T-cell (primary cell): ENCODE results near the gene VARS1. TPM values are rescaled to one million over a fixed set of nuclear protein-coding genes. Genes with fewer than 3 reads are reported as not detected.
"Not testable (repeated sequence)": the region's sequence is repeated elsewhere in the genome, so short reads cannot be mapped to it uniquely, and the experiment has no call there.

Experiments used
- ATAC-seq, 4 experiments: fragments of 200-7000 bp in 3 of 4; fragments of 150-1000 bp in 1 of 4; cut with Tn5 transposase; replicated peaks in 1 of 4; 1 replicate in 3 of 4; 2 replicates in 1 of 4; pipeline ENCODE4 v1.10.0; 2021; ENCODE audit warnings: moderate library complexity in 3 of 4, mild to moderate bottlenecking in 2 of 4, moderate number of reproducible peaks in 1 of 4
- CTCF ChIA-PET, 2 donors: fragments of 300-600 bp; sonication (Branson Sonifier 250); formaldehyde crosslinking; loops; one replicate each; lab custom pipeline; 2022; ENCODE audit warnings: antibody characterized with exemption in 2 of 2; lab: Charles Lee
- POLR2A ChIA-PET, 2 donors: fragments of 300-600 bp; sonication (Branson Sonifier 250); formaldehyde crosslinking; loops; one replicate each; lab custom pipeline; 2022; ENCODE audit warnings: antibody characterized with exemption in 2 of 2; lab: Charles Lee
- DNase-seq, 35 experiments: peaks; one replicate each; pipeline versions ENCODE4 v3.0.0 to v3.0.0-alpha.2; 2013 to 2023
- H3K27ac ChIP-seq: one replicate; pipeline ENCODE4 v1.5.1; 2013; ENCODE audit warnings: low read length
- H3K27me3 ChIP-seq, 2 experiments: replicated peaks in 1 of 2; 1 replicate in 1 of 2; 2 replicates in 1 of 2; pipeline versions ENCODE4 v1.6.1 to v1.7.0; 2013; ENCODE audit warnings: low read length in 1 of 2, mixed read lengths in 1 of 2; ENCODE audit not compliant: control insufficient read depth in 2 of 2, insufficient read depth in 2 of 2; ENCODE audit errors: extremely low read depth in 1 of 2
- H3K36me3 ChIP-seq, 2 donors: 1 replicate in 1 of 2; 2 replicates in 1 of 2; pipeline versions ENCODE4 v1.6.1 to v1.7.0; 2013; ENCODE audit warnings: low read length in 1 of 2; ENCODE audit not compliant: control insufficient read depth in 2 of 2, insufficient read depth in 1 of 2; ENCODE audit errors: extremely low read depth in 1 of 2
- H3K4me1 ChIP-seq, 2 experiments: 1 replicate in 1 of 2; 2 replicates in 1 of 2; pipeline versions ENCODE4 v1.6.1 to v1.7.0; 2013; ENCODE audit warnings: low read length in 2 of 2, mixed read lengths in 1 of 2; ENCODE audit not compliant: insufficient read depth in 2 of 2, control insufficient read depth in 1 of 2; ENCODE audit errors: extremely low read depth in 1 of 2
- H3K4me3 ChIP-seq, 2 donors: 1 replicate in 1 of 2; 2 replicates in 1 of 2; pipeline versions ENCODE4 v1.5.1 to v1.7.0; 2013; ENCODE audit warnings: mild to moderate bottlenecking in 2 of 2, low read length in 1 of 2, moderate library complexity in 1 of 2; ENCODE audit not compliant: control insufficient read depth in 1 of 2; ENCODE audit errors: extremely low read depth in 1 of 2
- H3K9me3 ChIP-seq: 2 replicates; pipeline ENCODE4 v1.7.0; 2013
- H3K27ac Mint-ChIP-seq, 2 donors: one replicate each; pipeline ENCODE4 v1.8.0; 2020 to 2021; ENCODE audit warnings: mild to moderate bottlenecking in 2 of 2, mixed read lengths in 2 of 2
- H3K27me3 Mint-ChIP-seq, 2 donors: one replicate each; pipeline ENCODE4 v1.8.0; 2021 to 2022; ENCODE audit warnings: mixed read lengths in 2 of 2
- H3K36me3 Mint-ChIP-seq: one replicate; pipeline ENCODE4 v1.8.0; 2021; ENCODE audit warnings: mixed read lengths
- H3K4me1 Mint-ChIP-seq, 3 donors: one replicate each; pipeline ENCODE4 v1.8.0; 2020 to 2022; ENCODE audit warnings: mixed read lengths in 3 of 3, mild to moderate bottlenecking in 1 of 3
- H3K4me3 Mint-ChIP-seq, 3 donors: one replicate each; pipeline ENCODE4 v1.8.0; 2020 to 2022; ENCODE audit warnings: mild to moderate bottlenecking in 3 of 3, mixed read lengths in 3 of 3, moderate library complexity in 3 of 3
- H3K9me3 Mint-ChIP-seq, 3 donors: one replicate each; pipeline ENCODE4 v1.8.0; 2020 to 2022; ENCODE audit warnings: mixed read lengths in 3 of 3
- WGBS: methylation state at CpG from one replicate; pipeline ENCODE4 v1.1.5; 2013; ENCODE audit warnings: missing lambda C conversion rate; ENCODE audit not compliant: insufficient coverage; 5-methylcytosine and 5-hydroxymethylcytosine counted together
- total RNA-seq, 35 experiments: library from RNA in 6 of 35; stranded (reverse) in 6 of 35; fragments of 120-200 nt in 1 of 35; gene quantifications; one replicate each; pipeline versions ENCODE4 v1.2.1 to v1.2.4 and lab custom pipeline; 2013 to 2026

The VARS1 gene
- total RNA-seq, 5 donors from 2014 or later (not counting 1 experiment from before 2014, with no cell fraction given), result 44.4 to 71.0 (median 62.5) TPM

DNA sequence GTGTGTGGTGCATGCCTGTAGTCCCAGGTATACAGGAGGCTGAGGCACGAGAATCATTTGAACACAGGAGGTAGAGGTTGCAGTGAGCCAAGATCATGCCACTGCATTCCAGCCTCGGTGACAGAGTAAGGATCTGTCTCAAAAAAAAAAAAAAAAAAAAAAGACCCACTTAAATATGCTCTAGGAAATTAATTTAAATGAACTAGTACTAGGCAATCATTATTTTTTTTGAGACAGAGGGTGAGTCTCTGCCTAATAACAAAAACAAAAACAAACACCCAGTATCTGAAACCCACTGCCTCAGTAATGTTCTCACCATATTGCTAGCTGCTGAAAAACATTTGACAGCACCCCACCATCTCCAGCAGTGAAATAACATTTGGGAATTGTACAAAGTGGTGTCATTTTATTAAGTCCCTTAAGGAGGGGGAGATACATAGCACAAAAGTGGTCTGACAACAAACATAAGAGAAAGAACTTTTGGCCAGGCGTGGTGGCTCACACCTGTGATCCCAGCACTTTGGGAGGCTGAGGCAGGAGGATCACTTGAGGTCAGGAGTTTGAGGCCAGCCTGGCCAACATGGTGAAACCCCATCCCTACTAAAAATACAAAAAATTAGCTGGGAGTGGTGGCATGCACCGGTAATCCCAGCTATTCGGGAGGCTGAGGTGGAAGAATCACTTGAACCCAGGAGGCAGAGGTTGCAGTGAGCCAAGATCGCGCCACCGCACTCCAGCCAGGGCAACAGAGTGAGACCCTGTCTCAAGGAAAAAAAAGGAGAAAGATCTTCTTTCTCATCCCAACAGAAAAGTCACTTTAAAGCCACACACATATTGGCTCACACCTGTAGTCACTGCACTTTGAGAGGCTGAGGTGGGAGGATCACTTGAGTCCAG is 5.7 kb upstream of the VARS1 start:
- H3K27me3 ChIP-seq, POLR2A ChIA-PET, H3K4me3 ChIP-seq, H3K4me3 Mint-ChIP-seq, H3K27me3 Mint-ChIP-seq, H3K9me3 Mint-ChIP-seq, ATAC-seq, H3K9me3 ChIP-seq, DNase-seq, H3K36me3 Mint-ChIP-seq, H3K27ac ChIP-seq: not testable (repeated sequence)
- Histone ChIP-seq H3K36me3 (peaks cover 0 to 12% of the 10 kb centered on the region in 2 donors), H3K4me1 (peaks cover 23 to 39% of the 10 kb centered on the region in 2 experiments)
- WGBS, result 100% methylated on average over 2 of the region's 8 CpGs
- peaks cover 31 to 36% (median 34%) of the 10 kb centered on the region in 3 donors for H3K4me1 Mint-ChIP-seq
- CTCF ChIA-PET, result interaction anchor here in 1 of 2 donors (0.7 kb wide), 1 partner anchor 33 kb away, joined by 8 read pairs; no protein-coding TSS in a partner anchor
- peak overlapping the region in 1 of 2 donors; percentile 6 for H3K27ac Mint-ChIP-seq

DNA sequence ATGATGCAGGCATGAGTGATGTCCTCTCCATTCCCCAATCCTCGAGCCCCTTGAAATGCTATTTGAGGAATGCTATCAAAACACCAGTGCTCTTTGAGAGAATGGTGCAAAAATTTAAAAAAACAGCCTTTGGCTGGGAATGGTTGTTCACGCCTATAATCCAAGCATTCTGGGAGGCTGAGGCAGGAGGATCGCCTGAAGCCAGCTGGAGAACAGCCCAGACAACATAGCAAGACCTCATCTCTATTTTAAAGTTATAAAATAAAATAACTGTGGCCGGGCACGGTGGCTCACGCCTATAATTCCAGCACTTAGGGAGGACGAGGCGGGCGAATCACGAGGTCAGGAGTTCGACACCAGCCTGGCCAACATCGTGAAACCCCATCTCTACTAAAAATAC is 4.2 kb upstream of the VARS1 start:
- Histone ChIP-seq H3K27ac (no peak overlapping the region), H3K27me3 (no peaks in the 10 kb centered on the region), H3K36me3 (peaks cover 0 to 12% of the 10 kb centered on the region in 2 donors), H3K9me3 (no peaks in the 10 kb centered on the region), H3K4me1 (peaks cover 18 to 35% of the 10 kb centered on the region in 2 experiments), H3K4me3 (no peak overlapping the region)
- Mint-ChIP-seq H3K9me3 (no peaks in the 10 kb centered on the region), H3K4me3 (no peak overlapping the region), H3K27me3 (no peaks in the 10 kb centered on the region), H3K36me3 (peaks cover 9% of the 10 kb centered on the region), H3K4me1 (peaks cover 29 to 33% (median 31%) of the 10 kb centered on the region in 3 donors), H3K27ac (no peak overlapping the region)
- CTCF ChIA-PET, result interaction anchor here in 1 of 2 donors (1.1 kb wide), 1 partner anchor 70 kb away, joined by 3 read pairs; no protein-coding TSS in a partner anchor
- DNase-seq (no peak), ATAC-seq (no peak)
- POLR2A ChIA-PET, result no interaction called here
- WGBS, result no CpG with 5 or more reads among the region's 12 CpGs

DNA sequence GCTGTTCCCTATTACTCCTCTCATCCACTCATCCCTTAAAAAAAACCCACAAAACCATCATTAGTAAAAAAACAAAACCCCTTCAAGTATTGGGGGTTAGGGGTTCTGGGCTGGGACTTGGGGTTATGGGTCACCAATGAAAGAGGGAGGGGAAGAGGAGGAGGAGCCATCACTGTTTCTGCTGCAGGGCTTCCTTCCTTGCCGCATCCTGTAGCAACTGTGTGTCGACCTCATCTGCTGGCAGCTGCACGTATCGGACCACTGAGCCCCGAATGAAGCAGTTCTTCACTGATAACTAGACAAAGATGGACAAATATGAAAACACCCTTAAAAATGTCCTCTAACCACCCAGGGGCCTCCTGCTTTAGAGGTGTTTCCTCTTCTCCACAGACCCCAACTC is 2.0 kb upstream of the VARS1 start:
- POLR2A ChIA-PET, result no interaction called here
- peak; percentile 35 to 53 (median 37) for ATAC-seq
- peak overlapping the region in 1 of 2 donors; percentile 21 for H3K4me3 ChIP-seq

DNA sequence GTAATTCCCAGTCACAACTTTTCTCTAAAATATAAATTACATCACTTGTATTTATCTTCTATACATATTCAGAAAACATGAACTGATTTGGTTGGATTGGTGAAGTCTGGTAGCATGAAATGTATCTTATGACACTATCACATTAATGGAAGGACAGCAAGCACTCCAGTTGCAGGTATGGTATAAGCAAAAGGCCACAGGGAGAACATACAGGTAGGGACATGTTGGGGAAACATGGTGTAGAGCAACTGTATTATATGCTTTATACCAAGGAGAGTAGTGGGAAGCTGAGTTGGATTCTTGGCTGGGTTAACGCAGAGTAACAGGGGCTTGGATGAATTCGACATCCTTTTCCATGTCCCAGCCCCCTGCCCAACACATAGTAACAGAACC is 1.4 kb upstream of the VARS1 start:
- H3K27me3 Mint-ChIP-seq, result no peaks in the 10 kb centered on the region
- peaks cover 5 to 9% of the 10 kb centered on the region in 2 donors for H3K36me3 ChIP-seq
- peaks cover 3% of the 10 kb centered on the region for H3K36me3 Mint-ChIP-seq
- no peaks in the 10 kb centered on the region for H3K9me3 ChIP-seq
- H3K4me1 ChIP-seq, result peaks cover 23 to 45% of the 10 kb centered on the region in 2 experiments
- peak overlapping the region; percentile 32 to 95 (median 57) for H3K4me3 Mint-ChIP-seq
- H3K27ac Mint-ChIP-seq, result peak overlapping the region; percentile 95 to 97
- WGBS, result no CpG with 5 or more reads among the region's 2 CpGs
- peak overlapping the region; percentile 71 for H3K27ac ChIP-seq
- no peak for DNase-seq
- no peak overlapping the region for H3K4me3 ChIP-seq
- ATAC-seq, result no peak
- CTCF ChIA-PET, result interaction anchor here in 1 of 2 donors (0.7 to 1.4 kb wide), 3 partner anchors 10 to 66 kb away, joined by 3 to 7 read pairs (median 3); partner anchors contain the start of genes LSM2 and NEU1
- H3K27me3 ChIP-seq, result no peaks in the 10 kb centered on the region
- no peaks in the 10 kb centered on the region for H3K9me3 Mint-ChIP-seq
- peaks cover 34 to 47% (median 40%) of the 10 kb centered on the region in 3 donors for H3K4me1 Mint-ChIP-seq
- POLR2A ChIA-PET, result no interaction called here

More for the DNA sequence above, 2.0 kb upstream of the VARS1 start:
- H3K9me3 ChIP-seq, result no peaks in the 10 kb centered on the region
- H3K27ac Mint-ChIP-seq, result peak overlapping the region; percentile 95 to 97
- H3K4me1 Mint-ChIP-seq, result peaks cover 34 to 43% (median 39%) of the 10 kb centered on the region in 3 donors
- H3K9me3 Mint-ChIP-seq, result no peaks in the 10 kb centered on the region
- CTCF ChIA-PET, result interaction anchor here in 1 of 2 donors (0.7 kb wide), 2 partner anchors 17 to 18 kb away, joined by 3 read pairs; partner anchors contain the start of genes HSPA1A and HSPA1L
- H3K27ac ChIP-seq, result peak overlapping the region; percentile 71
- H3K4me1 ChIP-seq, result peaks cover 23 to 46% of the 10 kb centered on the region in 2 experiments
- H3K36me3 ChIP-seq, result peaks cover 3 to 5% of the 10 kb centered on the region in 2 donors
- peak overlapping the region; percentile 57 to 95 (median 62) for H3K4me3 Mint-ChIP-seq
- DNase-seq, result peak in 22 of 35 experiments; percentile 14 to 61 (median 36)
- H3K27me3 ChIP-seq, result no peaks in the 10 kb centered on the region
- peaks cover 3% of the 10 kb centered on the region for H3K36me3 Mint-ChIP-seq
- H3K27me3 Mint-ChIP-seq, result no peaks in the 10 kb centered on the region
- WGBS, result 0% methylated on average over 3 of the region's 5 CpGs

DNA sequence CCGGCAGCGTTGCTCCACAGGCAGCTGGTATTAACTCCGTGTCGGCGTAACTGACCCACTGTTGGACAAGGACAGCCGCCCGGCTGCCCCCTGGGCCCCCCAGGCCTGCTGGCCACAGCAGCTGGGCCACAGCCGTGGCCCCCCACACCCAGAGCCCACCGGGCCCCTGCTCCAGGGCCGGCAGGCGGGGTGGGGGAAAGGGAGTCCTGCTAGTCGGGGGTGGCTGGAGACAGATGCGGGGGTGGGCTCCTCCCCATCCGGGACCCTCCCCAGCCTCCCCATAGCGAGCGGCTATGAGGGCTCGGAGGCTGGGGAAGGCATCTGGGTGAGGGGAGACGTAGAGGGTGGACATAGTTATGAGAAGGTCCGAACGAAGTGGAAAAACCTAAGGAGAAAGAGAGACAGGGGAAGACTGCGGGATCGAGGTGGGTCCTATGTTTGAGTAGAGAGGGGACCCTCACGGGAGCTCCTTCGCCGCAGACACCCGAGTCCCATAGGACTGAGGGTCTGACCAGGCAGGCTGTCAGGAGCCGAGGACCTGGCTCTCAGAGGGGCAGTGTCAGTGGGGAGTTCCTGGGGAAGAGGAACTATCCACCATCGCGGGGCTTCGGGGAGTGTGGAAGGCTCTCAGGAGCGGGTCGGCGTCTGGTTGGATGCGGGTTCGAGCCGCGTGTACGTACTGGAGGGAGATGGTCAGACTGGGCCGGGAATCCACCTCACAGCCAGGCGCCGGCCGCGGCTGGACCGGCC is 511 bp downstream of the VARS1 start:
- ChIA-PET CTCF (interaction anchor here in 1 of 2 donors (1.0 kb wide), 2 partner anchors 22 to 56 kb away, joined by 3 to 4 read pairs; no protein-coding TSS in a partner anchor), POLR2A (interaction anchor here in 1 of 2 donors (0.6 kb wide), 1 partner anchor 31 kb away, joined by 4 read pairs; no protein-coding TSS in a partner anchor)
- Histone ChIP-seq H3K4me1 (peaks cover 23 to 49% of the 10 kb centered on the region in 2 experiments), H3K27ac (peak overlapping the region; percentile 79), H3K9me3 (no peaks in the 10 kb centered on the region), H3K27me3 (no peaks in the 10 kb centered on the region), H3K36me3 (peaks cover 9 to 15% of the 10 kb centered on the region in 2 donors), H3K4me3 (peak overlapping the region; percentile 82 to 94)
- Mint-ChIP-seq H3K27ac (peak overlapping the region; percentile 98 to 99), H3K4me3 (peak overlapping the region; percentile 95 to 97 (median 96)), H3K4me1 (peaks cover 46 to 51% (median 46%) of the 10 kb centered on the region in 3 donors), H3K9me3 (no peaks in the 10 kb centered on the region), H3K27me3 (no peaks in the 10 kb centered on the region), H3K36me3 (peaks cover 8% of the 10 kb centered on the region)
- ATAC-seq, result peak in 2 of 4 experiments; percentile 6 to 10
- DNase-seq, result peak in 1 of 35 experiments; percentile 32
- 2% methylated on average over 34 of the region's 44 CpGs for WGBS
